GM12865 (cell line): ENCODE results near the gene INSYN2B.
"Not testable (repeated sequence)": the region's sequence is repeated elsewhere in the genome, so short reads cannot be mapped to it uniquely, and the experiment has no call there.

ENCODE experiments used
- DNase-seq: peaks from one replicate; pipeline ENCODE4 v3.0.0; 2010; ENCODE audit warnings: low read depth
- H3K4me3 ChIP-seq: 2 replicates; pipeline ENCODE4 v1.5.1; 2011; ENCODE audit warnings: mild to moderate bottlenecking, low read depth, low read length, control low read depth
- CTCF ChIP-seq: IDR thresholded peaks from 2 replicates; pipeline ENCODE4 v1.5.1; 2011; ENCODE audit warnings: low read length, control low read depth, low read depth, inconsistent platforms; ENCODE audit not compliant: insufficient read depth; ENCODE audit errors: missing control alignments

Gene INSYN2B

GRCh38 chr5:169847519-169847918 lies 132.8 kb downstream of the INSYN2B start:
- no peak for TF ChIP-seq CTCF
- DNase-seq: no peak
- no peak overlapping the region for H3K4me3 ChIP-seq

- no peak for DNase-seq
- no peak overlapping the region for H3K4me3 ChIP-seq
- no peak for TF ChIP-seq CTCF
These were observed 137.6 kb downstream of the INSYN2B start for GRCh38 chr5:169842699-169843098.

- no peak for TF ChIP-seq CTCF
- DNase-seq: no peak
- H3K4me3 ChIP-seq: no peak overlapping the region
These were observed 139.9 kb downstream of the INSYN2B start for GRCh38 chr5:169840405-169840804.

GRCh38 chr5:169838688-169839087 lies 141.6 kb downstream of the INSYN2B start:
- H3K4me3 ChIP-seq: no peak overlapping the region
- DNase-seq: peak; percentile 81
- TF ChIP-seq CTCF: no peak

GRCh38 chr5:169837686-169838085 lies 142.6 kb downstream of the INSYN2B start:
- TF ChIP-seq CTCF: no peak
- H3K4me3 ChIP-seq: no peak overlapping the region
- DNase-seq: no peak

GRCh38 chr5:169836835-169837536 lies 143.3 kb downstream of the INSYN2B start:
- no peak for TF ChIP-seq CTCF
- no peak overlapping the region for H3K4me3 ChIP-seq
- no peak for DNase-seq

GRCh38 chr5:169834540-169834939 lies 145.8 kb downstream of the INSYN2B start:
- DNase-seq: peak; percentile 43
- H3K4me3 ChIP-seq: not testable (repeated sequence)

- DNase-seq: peak; percentile 36
- H3K4me3 ChIP-seq: not testable (repeated sequence)
These were observed 146.5 kb downstream of the INSYN2B start for GRCh38 chr5:169833681-169834292.
